H9 (cell line): ENCODE data around the gene ANKH. TPM values are rescaled to one million over a fixed set of nuclear protein-coding genes. Genes with fewer than 3 reads are reported as not detected.

Experiments
- DNase-seq: peaks from one replicate; pipeline ENCODE4 v3.0.0-alpha.2; 2017
- H2AFZ ChIP-seq: one replicate; pipeline ENCODE4 v1.6.1; 2013; ENCODE audit warnings: mild to moderate bottlenecking, low read length, control low read depth, moderate library complexity
- H2AK5ac ChIP-seq: 2 replicates; pipeline ENCODE4 v1.6.1; 2013; ENCODE audit warnings: low read length, control low read depth, mixed read lengths; ENCODE audit not compliant: insufficient read length
- H2BK120ac ChIP-seq: one replicate; pipeline ENCODE4 v1.6.1; 2013; ENCODE audit warnings: low read depth, mild to moderate bottlenecking, low read length, control low read depth, inconsistent platforms; ENCODE audit not compliant: poor library complexity, severe bottlenecking
- H2BK12ac ChIP-seq: 2 replicates; pipeline ENCODE4 v1.6.1; 2013; ENCODE audit warnings: low read length, control low read depth, mixed read lengths, low read depth; ENCODE audit not compliant: insufficient read length
- H2BK15ac ChIP-seq: 2 replicates; pipeline ENCODE4 v1.6.1; 2013; ENCODE audit warnings: low read depth, low read length, control low read depth
- H2BK20ac ChIP-seq: one replicate; pipeline ENCODE4 v1.6.1; 2013; ENCODE audit warnings: low read depth, mild to moderate bottlenecking, low read length, control low read depth, inconsistent platforms; ENCODE audit not compliant: poor library complexity, severe bottlenecking
- H2BK5ac ChIP-seq: 2 replicates; pipeline ENCODE4 v1.6.1; 2013; ENCODE audit warnings: low read length, control low read depth, mixed read lengths; ENCODE audit not compliant: insufficient read length
- H3K14ac ChIP-seq: 2 replicates; pipeline ENCODE4 v1.6.1; 2013; ENCODE audit warnings: low read length, control low read depth; ENCODE audit not compliant: insufficient read depth
- H3K18ac ChIP-seq: 2 replicates; pipeline ENCODE4 v1.6.1; 2013; ENCODE audit warnings: low read depth, mild to moderate bottlenecking, mixed read lengths, low read length, control low read depth; ENCODE audit not compliant: insufficient read length
- H3K23ac ChIP-seq: 2 replicates; pipeline ENCODE4 v1.6.1; 2013; ENCODE audit warnings: low read length, control low read depth, mixed read lengths, low read depth; ENCODE audit not compliant: insufficient read length
- H3K23me2 ChIP-seq: 2 replicates; pipeline ENCODE4 v1.6.1; 2013; ENCODE audit warnings: low read depth, mild to moderate bottlenecking, mixed read lengths, low read length, control low read depth; ENCODE audit not compliant: insufficient read length, poor library complexity, severe bottlenecking
- H3K27ac ChIP-seq: 2 replicates; pipeline ENCODE4 v1.5.1; 2013; ENCODE audit warnings: low read length, control low read depth, mixed read lengths, low read depth; ENCODE audit not compliant: insufficient read length
- H3K27me3 ChIP-seq: 2 replicates; pipeline ENCODE4 v1.6.1; 2013; ENCODE audit warnings: low read length, control low read depth, inconsistent platforms; ENCODE audit not compliant: insufficient read depth
- H3K4ac ChIP-seq: 2 replicates; pipeline ENCODE4 v1.6.1; 2013; ENCODE audit warnings: low read depth, mild to moderate bottlenecking, control low read depth, inconsistent platforms, low read length, moderate library complexity
- H3K4me1 ChIP-seq: 2 replicates; pipeline ENCODE4 v1.6.1; 2013; ENCODE audit warnings: low read length, control low read depth, inconsistent platforms; ENCODE audit not compliant: insufficient read depth
- H3K4me2 ChIP-seq: 2 replicates; pipeline ENCODE4 v1.6.1; 2013; ENCODE audit warnings: low read length, control low read depth, mixed read lengths; ENCODE audit not compliant: insufficient read length, insufficient read depth
- H3K56ac ChIP-seq: 2 replicates; pipeline ENCODE4 v1.6.1; 2013; ENCODE audit warnings: low read depth, mild to moderate bottlenecking, mixed read lengths, low read length, control low read depth; ENCODE audit not compliant: insufficient read length
- H3K79me1 ChIP-seq: 2 replicates; pipeline ENCODE4 v1.6.1; 2013; ENCODE audit warnings: low read depth, mild to moderate bottlenecking, moderate library complexity, low read length, control low read depth, inconsistent platforms; ENCODE audit not compliant: insufficient read depth, poor library complexity, severe bottlenecking
- H3K79me2 ChIP-seq: 2 replicates; pipeline ENCODE4 v1.6.1; 2013; ENCODE audit warnings: low read length, control low read depth, inconsistent platforms; ENCODE audit not compliant: insufficient read depth
- H3K9ac ChIP-seq: 2 replicates; pipeline ENCODE4 v1.6.1; 2013; ENCODE audit warnings: low read length, control low read depth, mixed read lengths; ENCODE audit not compliant: insufficient read length; ENCODE audit errors: extremely low read depth
- H3K9me3 ChIP-seq: one replicate; pipeline ENCODE4 v1.6.1; 2013; ENCODE audit warnings: low read depth, low read length, inconsistent platforms; ENCODE audit not compliant: control insufficient read depth
- H3T11ph ChIP-seq: one replicate; pipeline ENCODE4 v1.6.1; 2013; ENCODE audit warnings: mild to moderate bottlenecking, low read length, control low read depth, inconsistent platforms
- H4K20me1 ChIP-seq: one replicate; pipeline ENCODE4 v1.6.1; 2013; ENCODE audit not compliant: control insufficient read depth, insufficient read length, insufficient read depth
- H4K5ac ChIP-seq: 2 replicates; pipeline ENCODE4 v1.6.1; 2013; ENCODE audit warnings: low read depth, mild to moderate bottlenecking, mixed read lengths, low read length, control low read depth; ENCODE audit not compliant: insufficient read length
- H4K8ac ChIP-seq: replicated peaks from 2 replicates; pipeline ENCODE4 v1.6.1; 2013; ENCODE audit warnings: low read length, control low read depth, mixed read lengths, low read depth; ENCODE audit not compliant: insufficient read length
- H4K91ac ChIP-seq: 2 replicates; pipeline ENCODE4 v1.6.1; 2013; ENCODE audit warnings: low read depth, mild to moderate bottlenecking, moderate library complexity, mixed read lengths, low read length, control low read depth; ENCODE audit not compliant: insufficient read length
- H3K27ac Mint-ChIP-seq, 3 experiments: 2 replicates in 2 of 3; 3 replicates in 1 of 3; pipeline ENCODE4 v1.8.0; 2020 to 2021; ENCODE audit warnings: mixed read lengths in 3 of 3, mild to moderate bottlenecking in 1 of 3, moderate library complexity in 1 of 3
- H3K27me3 Mint-ChIP-seq: 2 replicates; pipeline ENCODE4 v1.8.0; 2021; ENCODE audit warnings: low read depth, mild to moderate bottlenecking, moderate library complexity, mixed read lengths
- H3K36me3 Mint-ChIP-seq, 3 experiments: 2 replicates in 2 of 3; 3 replicates in 1 of 3; pipeline ENCODE4 v1.8.0; 2020 to 2021; ENCODE audit warnings: low read depth in 3 of 3, mixed read lengths in 3 of 3; ENCODE audit not compliant: insufficient read depth in 1 of 3
- H3K4me1 Mint-ChIP-seq, 2 experiments: 2 replicates each; pipeline ENCODE4 v1.8.0; 2020; ENCODE audit warnings: mixed read lengths in 2 of 2
- H3K4me3 Mint-ChIP-seq, 2 experiments: 2 replicates in 1 of 2; 3 replicates in 1 of 2; pipeline ENCODE4 v1.8.0; 2020 to 2021; ENCODE audit warnings: mild to moderate bottlenecking in 2 of 2, mixed read lengths in 2 of 2, moderate library complexity in 1 of 2
- H3K9me3 Mint-ChIP-seq, 2 experiments: 2 replicates in 1 of 2; 3 replicates in 1 of 2; pipeline ENCODE4 v1.8.0; 2020; ENCODE audit warnings: mild to moderate bottlenecking in 2 of 2, mixed read lengths in 2 of 2, moderate library complexity in 1 of 2
- WGBS: extraction: QIAGEN DNeasy Blood & Tissue Kit; methylation state at CpG from one replicate; pipeline ENCODE4 v1.1.7; 2013; ENCODE audit warnings: missing lambda C conversion rate, low lambda C conversion rate, mixed read lengths; ENCODE audit not compliant: insufficient read length; ENCODE audit errors: extremely low coverage; 5-methylcytosine and 5-hydroxymethylcytosine counted together
- total RNA-seq: library from RNA; stranded (reverse); gene quantifications from 2 replicates; pipeline ENCODE4 v1.2.1, GENCODE V29; 2021
- TF ChIP-seq, protein P1 (sequence below): fragments of 200-600 bp; sonication (generic); conservative IDR thresholded peaks from 3 replicates; pipeline ENCODE4 v1.8.0; 2021; ENCODE audit warnings: antibody characterized with exemption, mild to moderate bottlenecking

The ANKH gene
- total RNA-seq, 1 experiment from 2014 or later = 9.6 TPM

DNA sequence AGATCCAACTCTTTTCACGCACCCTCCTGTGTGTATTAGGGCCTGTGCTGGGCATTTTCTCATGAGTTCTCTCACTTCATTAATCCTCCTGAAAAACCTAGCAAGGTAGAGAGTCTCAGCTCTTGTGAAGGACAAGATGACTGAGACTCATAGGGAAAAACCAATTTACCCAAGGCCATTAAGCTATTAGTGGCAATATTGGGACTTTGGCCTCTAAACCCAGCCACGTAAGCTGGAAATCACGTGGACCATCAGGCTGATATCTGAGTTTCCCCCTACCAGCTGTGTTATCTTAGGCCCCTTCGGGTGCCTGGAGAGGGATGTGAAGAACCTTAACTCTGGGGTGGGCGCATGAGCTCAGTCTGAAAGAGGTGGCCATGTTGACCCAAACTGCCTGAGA, 80.7 kb downstream of the ANKH start:
- no CpG with 5 or more reads among the region's 5 CpGs for WGBS
- Histone ChIP-seq H4K8ac (no peak overlapping the region), H2BK5ac (no peak overlapping the region), H3K23me2 (no peaks in the 10 kb centered on the region), H2AK5ac (no peak overlapping the region), H2BK15ac (no peak overlapping the region), H3K27ac (no peak overlapping the region), H3K79me1 (no peaks in the 10 kb centered on the region), H3K9ac (no peak overlapping the region), H3K4ac (no peak overlapping the region), H3K56ac (no peak overlapping the region), H3K18ac (no peak overlapping the region), H3K9me3 (no peaks in the 10 kb centered on the region), H3T11ph (no peak overlapping the region), H2BK120ac (no peak overlapping the region), H4K91ac (no peak overlapping the region), H2BK20ac (no peak overlapping the region), H3K23ac (no peak overlapping the region), H4K5ac (no peak overlapping the region), H3K27me3 (no peaks in the 10 kb centered on the region), H3K4me1 (no peaks in the 10 kb centered on the region), H3K14ac (no peak overlapping the region), H3K79me2 (no peaks in the 10 kb centered on the region), H2AFZ (no peak overlapping the region), H4K20me1 (no peaks in the 10 kb centered on the region), H2BK12ac (no peak overlapping the region), H3K4me2 (no peak overlapping the region)
- Mint-ChIP-seq H3K4me3 (no peak overlapping the region), H3K4me1 (peaks cover 4 to 5% of the 10 kb centered on the region in 2 experiments; a peak in 2 of 4 replicates), H3K9me3 (no peaks in the 10 kb centered on the region), H3K27me3 (no peaks in the 10 kb centered on the region), H3K27ac (no peak overlapping the region), H3K36me3 (no peaks in the 10 kb centered on the region)
- TF ChIP-seq, protein P1, sequence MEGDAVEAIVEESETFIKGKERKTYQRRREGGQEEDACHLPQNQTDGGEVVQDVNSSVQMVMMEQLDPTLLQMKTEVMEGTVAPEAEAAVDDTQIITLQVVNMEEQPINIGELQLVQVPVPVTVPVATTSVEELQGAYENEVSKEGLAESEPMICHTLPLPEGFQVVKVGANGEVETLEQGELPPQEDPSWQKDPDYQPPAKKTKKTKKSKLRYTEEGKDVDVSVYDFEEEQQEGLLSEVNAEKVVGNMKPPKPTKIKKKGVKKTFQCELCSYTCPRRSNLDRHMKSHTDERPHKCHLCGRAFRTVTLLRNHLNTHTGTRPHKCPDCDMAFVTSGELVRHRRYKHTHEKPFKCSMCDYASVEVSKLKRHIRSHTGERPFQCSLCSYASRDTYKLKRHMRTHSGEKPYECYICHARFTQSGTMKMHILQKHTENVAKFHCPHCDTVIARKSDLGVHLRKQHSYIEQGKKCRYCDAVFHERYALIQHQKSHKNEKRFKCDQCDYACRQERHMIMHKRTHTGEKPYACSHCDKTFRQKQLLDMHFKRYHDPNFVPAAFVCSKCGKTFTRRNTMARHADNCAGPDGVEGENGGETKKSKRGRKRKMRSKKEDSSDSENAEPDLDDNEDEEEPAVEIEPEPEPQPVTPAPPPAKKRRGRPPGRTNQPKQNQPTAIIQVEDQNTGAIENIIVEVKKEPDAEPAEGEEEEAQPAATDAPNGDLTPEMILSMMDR = no peak
- no peak for DNase-seq
